Adrenal gland (tissue), 5 donors: Measurements from ENCODE around the gene PTPRD.

Experiments
- CTCF ChIP-seq, 6 experiments: fragments of 450-650 bp in 4 of 6; fragments of 200-600 bp in 2 of 6; sonication (generic) in 1 of 6; IDR thresholded peaks; 1 replicate in 5 of 6; 2 replicates in 1 of 6; pipeline versions ENCODE4 v1.5.1 to v1.8.0; 2016 to 2021; ENCODE audit warnings: antibody characterized with exemption in 6 of 6, mild to moderate bottlenecking in 2 of 6, moderate library complexity in 1 of 6
- POLR2A ChIP-seq, 2 donors: fragments of 450-650 bp; IDR thresholded peaks; one replicate each; pipeline ENCODE4 v1.6.1; 2017; ENCODE audit warnings: antibody characterized with exemption in 2 of 2, mild to moderate bottlenecking in 2 of 2, moderate library complexity in 1 of 2
- donor health status: DM: no; HTN: no; CAD: no.

GRCh38 chr9:8713811-8714165, 1899.0 kb downstream of the PTPRD start:
- TF ChIP-seq CTCF (IDR thresholded peaks at IDR 0.05) (no peak), POLR2A (IDR thresholded peaks at IDR 0.05) (no peak)
